Measurements from ENCODE around the gene AGO4.
"Not testable (repeated sequence)": the region's sequence is repeated elsewhere in the genome, so short reads cannot be mapped to it uniquely, and the experiment has no call there.

AGO4 gene

GRCh38 chr1:35863881-35864625 lies 56.2 kb downstream of the AGO4 start:
- Histone ChIP-seq H3K36me3 (ENCODE audit: control insufficient read depth, insufficient read depth, low read length) (no peaks in the 10 kb centered on the region), H3K27ac (ENCODE audit: low read length) (no peak overlapping the region), H3K4me1 (ENCODE audit: control insufficient read depth, insufficient read depth, low read length) (no peaks in the 10 kb centered on the region), H3K27me3 (ENCODE audit: control insufficient read depth, insufficient read depth, low read length) (no peaks in the 10 kb centered on the region), H3K9me3 (ENCODE audit: control insufficient read depth, insufficient read depth, low read length) (no peaks in the 10 kb centered on the region), H3K4me3 (ENCODE audit: low read length) (no peak overlapping the region)
- DNase-seq (ENCODE audit: low read depth, low spot score) = no peak
- no CpG with 5 or more reads among the region's 3 CpGs for WGBS (ENCODE audit: insufficient coverage, insufficient read length)

GRCh38 chr1:35864813-35865212 lies 57.0 kb downstream of the AGO4 start:
- Histone ChIP-seq H3K9me3 (ENCODE audit: control insufficient read depth, insufficient read depth, low read length) (no peaks in the 10 kb centered on the region), H3K27me3 (ENCODE audit: control insufficient read depth, insufficient read depth, low read length) (no peaks in the 10 kb centered on the region)

DNA sequence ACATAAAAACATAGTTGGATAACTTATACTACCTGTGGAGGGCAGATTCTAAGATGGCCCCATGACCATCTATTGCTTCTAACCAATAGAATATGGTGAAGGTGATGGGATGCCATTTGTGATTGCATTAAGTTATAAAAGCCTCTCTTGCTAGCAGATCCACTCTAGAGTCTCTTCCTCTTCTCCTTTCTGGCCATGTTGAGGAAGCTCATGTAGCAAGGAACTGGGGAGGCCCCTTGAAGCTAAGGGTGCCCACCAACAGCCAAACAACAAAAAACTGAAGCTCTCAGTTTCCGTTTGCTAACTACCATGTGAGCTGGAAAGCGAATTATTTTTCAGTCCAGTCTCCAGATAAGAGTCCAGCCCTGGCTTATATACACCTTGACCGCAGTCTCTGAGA lies 59.2 kb downstream of the AGO4 start:
- H3K27ac ChIP-seq (ENCODE audit: low read length) = no peak overlapping the region
- WGBS (ENCODE audit: insufficient coverage, insufficient read length) = no CpG with 5 or more reads among the region's 3 CpGs
- no peaks in the 10 kb centered on the region for H3K9me3 ChIP-seq (ENCODE audit: control insufficient read depth, insufficient read depth, low read length)
- H3K4me1 ChIP-seq (ENCODE audit: control insufficient read depth, insufficient read depth, low read length) = no peaks in the 10 kb centered on the region
- H3K27me3 ChIP-seq (ENCODE audit: control insufficient read depth, insufficient read depth, low read length) = no peaks in the 10 kb centered on the region
- no peak for DNase-seq (ENCODE audit: low read depth, low spot score)
- no peak overlapping the region for H3K4me3 ChIP-seq (ENCODE audit: low read length)
- no peaks in the 10 kb centered on the region for H3K36me3 ChIP-seq (ENCODE audit: control insufficient read depth, insufficient read depth, low read length)

More at GRCh38 chr1:35864813-35865212, 57.0 kb downstream of the AGO4 start:
- Histone ChIP-seq H3K4me3 (ENCODE audit: low read length) (no peak overlapping the region), H3K4me1 (ENCODE audit: control insufficient read depth, insufficient read depth, low read length) (no peaks in the 10 kb centered on the region), H3K27ac (ENCODE audit: low read length) (no peak overlapping the region), H3K36me3 (ENCODE audit: control insufficient read depth, insufficient read depth, low read length) (no peaks in the 10 kb centered on the region)
- no CpG with 5 or more reads among the region's 5 CpGs for WGBS (ENCODE audit: insufficient coverage, insufficient read length)
- no peak for DNase-seq (ENCODE audit: low read depth, low spot score)

DNA sequence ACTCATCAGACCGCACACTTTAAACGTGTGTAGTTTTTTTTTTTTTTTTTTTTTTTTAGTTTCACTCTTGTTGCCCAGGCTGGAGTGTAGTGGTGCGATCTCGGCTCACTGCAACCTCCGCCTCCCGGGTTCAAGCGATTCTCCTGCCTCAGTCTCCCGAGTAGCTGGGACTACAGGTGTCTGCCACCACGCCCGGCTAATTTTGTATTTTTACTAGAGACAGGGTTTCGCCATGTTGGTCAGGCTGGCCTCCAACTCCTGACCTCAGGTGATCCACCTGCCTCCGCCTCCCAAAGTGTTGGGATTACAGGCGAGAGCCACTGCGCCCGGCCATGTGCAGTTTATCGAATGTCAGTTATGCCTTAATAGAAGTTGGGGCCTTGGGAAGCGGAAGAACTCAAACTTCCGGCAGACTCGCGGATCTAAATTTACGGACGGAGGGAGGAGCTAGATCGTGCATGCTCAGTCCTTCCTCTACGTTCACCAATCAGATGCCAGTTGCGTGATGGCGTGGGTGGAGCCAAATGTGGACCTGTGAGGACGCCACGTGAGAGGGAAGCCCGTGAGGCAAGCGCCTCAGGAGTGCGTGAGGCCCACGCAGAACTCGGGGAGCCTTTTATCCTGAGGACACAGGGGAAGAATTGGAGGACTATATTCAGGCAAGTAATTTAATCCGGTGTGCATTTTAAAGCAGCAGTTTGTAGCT lies 61.6 kb downstream of the AGO4 start:
- DNase-seq (ENCODE audit: low read depth, low spot score); H3K36me3 ChIP-seq (ENCODE audit: control insufficient read depth, insufficient read depth, low read length); H3K9me3 ChIP-seq (ENCODE audit: control insufficient read depth, insufficient read depth, low read length); H3K27me3 ChIP-seq (ENCODE audit: control insufficient read depth, insufficient read depth, low read length); H3K4me1 ChIP-seq (ENCODE audit: control insufficient read depth, insufficient read depth, low read length); H3K4me3 ChIP-seq (ENCODE audit: low read length); H3K27ac ChIP-seq (ENCODE audit: low read length): not testable (repeated sequence)
- no CpG with 5 or more reads among the region's 34 CpGs for WGBS (ENCODE audit: insufficient coverage, insufficient read length)

- WGBS (ENCODE audit: insufficient coverage, insufficient read length) = no CpG with 5 or more reads among the region's 2 CpGs
- Histone ChIP-seq H3K27ac (ENCODE audit: low read length) (no peak overlapping the region), H3K9me3 (ENCODE audit: control insufficient read depth, insufficient read depth, low read length) (no peaks in the 10 kb centered on the region), H3K36me3 (ENCODE audit: control insufficient read depth, insufficient read depth, low read length) (no peaks in the 10 kb centered on the region), H3K27me3 (ENCODE audit: control insufficient read depth, insufficient read depth, low read length) (no peaks in the 10 kb centered on the region), H3K4me1 (ENCODE audit: control insufficient read depth, insufficient read depth, low read length) (no peaks in the 10 kb centered on the region), H3K4me3 (ENCODE audit: low read length) (no peak overlapping the region)
- DNase-seq (ENCODE audit: low read depth, low spot score) = no peak
Observed at GRCh38 chr1:35870651-35871309, 63.0 kb downstream of the AGO4 start.

DNA sequence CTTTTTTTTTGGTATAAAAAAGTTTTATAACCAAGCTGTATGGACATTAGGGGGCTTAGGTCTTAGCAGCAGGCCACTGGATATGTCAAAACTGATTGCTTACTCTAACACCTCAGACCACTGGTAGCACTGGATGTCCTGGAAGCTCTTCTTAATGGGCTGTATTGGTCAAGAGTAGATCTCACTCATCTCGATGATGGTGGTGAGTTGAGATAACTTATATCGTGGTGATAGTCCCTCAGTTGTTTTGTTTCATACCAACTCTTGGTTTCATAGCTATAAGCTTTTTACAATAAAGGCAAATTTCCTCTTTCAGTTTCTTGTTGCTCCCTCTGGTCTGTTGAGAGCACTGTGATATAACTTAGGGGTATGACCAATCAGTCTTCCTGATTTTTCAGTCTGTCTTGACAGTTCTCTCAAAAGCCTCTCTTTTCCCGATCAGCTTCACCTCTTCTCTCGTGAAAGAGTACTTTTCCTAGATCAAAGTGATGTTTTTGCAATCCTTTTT lies 65.5 kb downstream of the AGO4 start:
- Histone ChIP-seq H3K9me3 (ENCODE audit: control insufficient read depth, insufficient read depth, low read length) (no peaks in the 10 kb centered on the region), H3K27me3 (ENCODE audit: control insufficient read depth, insufficient read depth, low read length) (no peaks in the 10 kb centered on the region), H3K4me1 (ENCODE audit: control insufficient read depth, insufficient read depth, low read length) (no peaks in the 10 kb centered on the region), H3K27ac (ENCODE audit: low read length) (no peak overlapping the region), H3K4me3 (ENCODE audit: low read length) (no peak overlapping the region), H3K36me3 (ENCODE audit: control insufficient read depth, insufficient read depth, low read length) (no peaks in the 10 kb centered on the region)
- WGBS (ENCODE audit: insufficient coverage, insufficient read length) = no CpG with 5 or more reads among the region's 4 CpGs
- DNase-seq (ENCODE audit: low read depth, low spot score) = no peak

DNA sequence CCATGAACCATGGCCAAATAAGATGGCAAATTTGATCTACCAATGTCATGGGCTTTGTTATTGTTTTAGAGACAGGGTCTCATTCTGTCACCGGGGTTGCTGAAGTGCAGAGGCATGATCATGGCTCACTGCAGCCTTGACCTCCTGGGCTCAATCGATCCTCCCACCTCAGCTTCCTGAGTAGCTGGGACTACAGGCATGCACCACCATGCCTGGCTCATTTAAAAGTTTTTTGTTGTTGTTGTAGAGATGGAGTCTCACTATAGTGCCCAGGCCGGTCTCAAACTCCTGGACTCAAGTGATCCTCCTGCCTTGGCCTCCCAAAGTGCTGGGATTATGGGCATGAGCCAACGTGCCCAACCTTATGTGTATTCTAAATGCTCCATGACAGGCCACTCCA lies 66.3 kb downstream of the AGO4 start:
- WGBS (ENCODE audit: insufficient coverage, insufficient read length) = no CpG with 5 or more reads among the region's 4 CpGs
- not testable (repeated sequence) for H3K9me3 ChIP-seq (ENCODE audit: control insufficient read depth, insufficient read depth, low read length); H3K36me3 ChIP-seq (ENCODE audit: control insufficient read depth, insufficient read depth, low read length); H3K27me3 ChIP-seq (ENCODE audit: control insufficient read depth, insufficient read depth, low read length); DNase-seq (ENCODE audit: low read depth, low spot score); H3K4me1 ChIP-seq (ENCODE audit: control insufficient read depth, insufficient read depth, low read length); H3K4me3 ChIP-seq (ENCODE audit: low read length); H3K27ac ChIP-seq (ENCODE audit: low read length)

DNA sequence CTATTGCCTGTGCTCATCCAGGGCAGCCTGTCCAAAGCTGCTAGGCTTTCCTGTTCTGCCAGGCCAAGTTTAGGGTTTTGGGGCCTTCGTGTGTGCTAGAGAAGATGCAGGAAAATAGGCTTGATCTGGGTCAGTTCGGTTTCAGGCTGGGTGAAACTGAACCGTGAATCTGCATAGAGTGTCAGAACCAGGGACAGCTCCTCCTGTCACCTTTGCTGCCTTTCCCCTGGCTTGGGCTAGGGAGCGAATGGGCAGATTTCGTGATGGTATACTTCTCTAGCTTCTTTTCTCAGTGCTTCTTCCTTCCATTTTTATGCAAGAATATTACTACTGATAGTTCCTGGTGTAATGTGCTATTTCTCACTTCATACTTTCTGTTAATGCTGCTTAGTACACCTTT lies 69.2 kb downstream of the AGO4 start:
- Histone ChIP-seq H3K27me3 (ENCODE audit: control insufficient read depth, insufficient read depth, low read length) (no peaks in the 10 kb centered on the region), H3K4me1 (ENCODE audit: control insufficient read depth, insufficient read depth, low read length) (no peaks in the 10 kb centered on the region), H3K27ac (ENCODE audit: low read length) (no peak overlapping the region), H3K36me3 (ENCODE audit: control insufficient read depth, insufficient read depth, low read length) (no peaks in the 10 kb centered on the region), H3K4me3 (ENCODE audit: low read length) (no peak overlapping the region), H3K9me3 (ENCODE audit: control insufficient read depth, insufficient read depth, low read length) (no peaks in the 10 kb centered on the region)
- no peak for DNase-seq (ENCODE audit: low read depth, low spot score)
- WGBS (ENCODE audit: insufficient coverage, insufficient read length) = no CpG with 5 or more reads among the region's 5 CpGs

GRCh38 chr1:35881850-35882273 lies 74.0 kb downstream of the AGO4 start:
- H3K27ac ChIP-seq (ENCODE audit: low read length) = no peak overlapping the region
- H3K9me3 ChIP-seq (ENCODE audit: control insufficient read depth, insufficient read depth, low read length) = no peaks in the 10 kb centered on the region
- H3K36me3 ChIP-seq (ENCODE audit: control insufficient read depth, insufficient read depth, low read length) = no peaks in the 10 kb centered on the region
- peaks cover 8% of the 10 kb centered on the region; the same call in 1 of the 2 replicates for H3K4me1 ChIP-seq (ENCODE audit: control insufficient read depth, insufficient read depth, low read length)
- no peaks in the 10 kb centered on the region for H3K27me3 ChIP-seq (ENCODE audit: control insufficient read depth, insufficient read depth, low read length)
- no peak overlapping the region for H3K4me3 ChIP-seq (ENCODE audit: low read length)
- no CpG with 5 or more reads among the region's 4 CpGs for WGBS (ENCODE audit: insufficient coverage, insufficient read length)
- no peak for DNase-seq (ENCODE audit: low read depth, low spot score)

GRCh38 chr1:35882586-35882944 lies 74.7 kb downstream of the AGO4 start:
- Histone ChIP-seq H3K4me3 (ENCODE audit: low read length) (no peak overlapping the region), H3K27ac (ENCODE audit: low read length) (no peak overlapping the region), H3K36me3 (ENCODE audit: control insufficient read depth, insufficient read depth, low read length) (no peaks in the 10 kb centered on the region), H3K27me3 (ENCODE audit: control insufficient read depth, insufficient read depth, low read length) (no peaks in the 10 kb centered on the region), H3K4me1 (ENCODE audit: control insufficient read depth, insufficient read depth, low read length) (peaks cover 13% of the 10 kb centered on the region), H3K9me3 (ENCODE audit: control insufficient read depth, insufficient read depth, low read length) (no peaks in the 10 kb centered on the region)
- DNase-seq (ENCODE audit: low read depth, low spot score) = no peak
- no CpG with 5 or more reads among the region's 16 CpGs for WGBS (ENCODE audit: insufficient coverage, insufficient read length)
